IgD-negative memory B cell (primary cell): Measurements from ENCODE around the gene PIK3R6. TPM values are rescaled to one million over a fixed set of nuclear protein-coding genes. Genes with fewer than 3 reads are reported as not detected.
A peak's percentile ranks its signal among the peaks of the same experiment; 100 is the strongest.
"Not testable (repeated sequence)": the region's sequence is repeated elsewhere in the genome, so short reads cannot be mapped to it uniquely, and the experiment has no call there.

Experiments used
- H3K27ac Mint-ChIP-seq, 3 donors: one replicate each; pipeline ENCODE4 v1.8.0; 2020 to 2022; ENCODE audit warnings: mild to moderate bottlenecking in 3 of 3, mixed read lengths in 3 of 3, moderate library complexity in 1 of 3
- H3K27me3 Mint-ChIP-seq: one replicate; pipeline ENCODE4 v1.8.0; 2021; ENCODE audit warnings: mixed read lengths
- H3K36me3 Mint-ChIP-seq: one replicate; pipeline ENCODE4 v1.8.0; 2020; ENCODE audit warnings: mild to moderate bottlenecking, mixed read lengths
- H3K4me1 Mint-ChIP-seq, 3 donors: one replicate each; pipeline ENCODE4 v1.8.0; 2020 to 2022; ENCODE audit warnings: mixed read lengths in 3 of 3, mild to moderate bottlenecking in 1 of 3
- H3K4me3 Mint-ChIP-seq, 4 donors: one replicate each; pipeline ENCODE4 v1.8.0; 2020 to 2022; ENCODE audit warnings: mild to moderate bottlenecking in 4 of 4, mixed read lengths in 4 of 4, moderate library complexity in 3 of 4
- H3K9me3 Mint-ChIP-seq, 3 donors: one replicate each; pipeline ENCODE4 v1.8.0; 2020 to 2021; ENCODE audit warnings: mixed read lengths in 3 of 3, mild to moderate bottlenecking in 1 of 3
- polyA plus RNA-seq: library from polyadenylated mRNA; unstranded; fragments of 300-500 nt; fragmentation: Illumina TruSeq; gene quantifications from one replicate; pipeline ENCODE4 v1.2.3, GENCODE V29; 2021

Gene PIK3R6
- polyA plus RNA-seq, 1 donor from 2014 or later, result 7.7 TPM

DNA sequence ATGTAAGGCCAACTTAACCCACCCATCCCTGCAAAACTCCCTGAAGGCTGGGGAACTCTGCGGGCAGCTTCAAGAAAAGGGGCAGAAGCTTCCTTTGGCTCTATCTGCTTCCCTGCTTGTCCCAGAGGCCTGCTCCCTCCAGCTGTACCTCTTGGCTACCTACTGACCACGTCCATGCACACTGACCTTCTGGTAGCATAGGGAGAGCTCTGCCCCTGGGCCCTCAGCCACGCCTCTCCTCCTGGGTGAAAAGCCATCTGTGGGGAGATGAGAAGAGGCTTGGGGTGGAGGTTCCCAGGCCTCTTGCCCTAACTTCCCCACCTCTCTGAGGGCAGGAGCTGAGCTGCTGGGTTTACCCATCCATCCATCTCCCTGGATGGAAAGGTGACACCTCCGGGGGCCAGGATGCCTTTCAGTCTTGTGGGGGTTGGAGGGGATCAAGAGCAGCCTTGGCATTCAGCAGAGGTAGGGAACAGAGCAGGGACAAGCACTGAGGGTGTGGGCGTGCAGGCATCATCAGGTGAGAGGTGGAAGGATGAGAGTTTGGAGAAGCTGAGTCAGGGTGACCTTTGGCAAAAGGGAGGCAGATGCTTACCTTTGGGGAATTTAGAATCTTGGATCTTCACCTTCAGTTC, 45.0 kb downstream of the PIK3R6 start:
- no peaks in the 10 kb centered on the region for H3K27me3 Mint-ChIP-seq
- no peak overlapping the region for H3K27ac Mint-ChIP-seq
- H3K36me3 Mint-ChIP-seq, result peaks cover 2% of the 10 kb centered on the region
- H3K9me3 Mint-ChIP-seq, result peaks cover 0 to 1% (median 0%) of the 10 kb centered on the region in 3 donors
- H3K4me1 Mint-ChIP-seq, result no peaks in the 10 kb centered on the region
- peak overlapping the region in 1 of 4 donors; percentile 55 for H3K4me3 Mint-ChIP-seq

DNA sequence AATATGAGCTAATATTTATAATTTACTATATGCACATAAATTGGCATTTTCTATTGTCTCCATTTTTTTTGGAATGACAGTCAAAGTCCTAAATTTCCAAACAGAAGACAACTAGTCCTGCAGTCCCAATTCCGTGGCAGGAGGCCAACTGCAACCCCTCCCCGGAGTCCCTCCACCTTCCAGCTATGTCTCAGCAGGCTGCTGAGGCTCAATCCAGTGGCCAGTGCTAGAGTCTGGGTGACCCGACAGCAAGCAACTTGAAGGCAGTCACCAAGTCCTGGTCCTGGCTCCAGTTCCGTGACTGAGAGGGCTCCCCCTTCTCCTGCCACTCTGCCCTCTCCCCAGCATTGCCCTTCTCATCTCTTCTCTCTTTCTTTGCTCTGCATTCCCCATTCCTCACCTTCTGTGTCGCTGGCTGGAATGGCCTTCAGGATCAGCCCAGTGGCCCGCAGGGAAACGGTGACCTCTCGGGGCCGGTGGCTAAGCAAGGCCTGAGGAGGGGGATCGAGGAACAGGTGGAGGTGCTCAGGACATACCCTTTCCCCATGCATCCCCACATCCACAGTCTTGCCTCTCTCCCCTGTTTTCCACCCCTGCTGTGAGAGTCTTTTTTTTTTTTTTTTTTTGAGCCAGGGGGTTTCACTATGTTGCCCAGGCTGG, 45.9 kb downstream of the PIK3R6 start:
- peaks cover 0 to 1% (median 0%) of the 10 kb centered on the region in 3 donors for H3K9me3 Mint-ChIP-seq
- no peaks in the 10 kb centered on the region for H3K4me1 Mint-ChIP-seq
- H3K27ac Mint-ChIP-seq, result no peak overlapping the region
- peaks cover 2% of the 10 kb centered on the region for H3K36me3 Mint-ChIP-seq
- H3K4me3 Mint-ChIP-seq, result no peak overlapping the region
- no peaks in the 10 kb centered on the region for H3K27me3 Mint-ChIP-seq

DNA sequence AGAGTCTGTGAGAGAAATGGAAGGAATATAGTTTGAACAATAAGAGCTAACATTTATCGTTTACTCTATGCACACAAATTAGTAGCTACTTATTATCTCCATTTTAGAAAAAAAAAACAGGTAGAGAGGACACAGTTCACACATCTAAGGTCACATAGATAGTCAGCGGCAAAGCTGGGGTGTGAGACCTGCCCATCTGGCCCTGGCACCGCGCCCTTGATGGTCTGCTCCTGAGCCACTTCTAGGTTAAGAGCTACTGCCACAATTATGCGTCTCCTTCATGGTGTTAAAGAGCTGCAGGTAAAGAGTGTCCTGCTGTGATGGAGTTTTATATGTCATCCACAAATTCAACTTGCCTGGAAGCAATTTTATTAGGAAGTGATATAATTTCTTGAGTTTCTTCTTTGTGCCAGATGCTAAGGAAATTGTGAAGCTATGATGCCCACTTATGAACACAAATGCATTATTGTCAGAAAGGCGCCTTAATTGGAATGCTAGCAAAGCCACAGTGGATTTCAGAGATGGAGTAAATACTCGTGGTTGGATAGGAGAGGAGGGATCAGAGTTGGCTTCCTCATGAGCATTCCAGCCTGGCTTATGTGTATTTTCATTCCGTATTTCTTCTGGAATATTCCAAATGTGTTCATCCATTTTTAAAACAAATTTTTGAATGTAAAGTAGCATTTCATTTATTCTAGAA, 47.0 kb downstream of the PIK3R6 start:
- Mint-ChIP-seq H3K27me3 (no peaks in the 10 kb centered on the region), H3K27ac (no peak overlapping the region), H3K9me3 (peaks cover 0 to 1% (median 0%) of the 10 kb centered on the region in 3 donors), H3K4me3 (no peak overlapping the region), H3K4me1 (no peaks in the 10 kb centered on the region), H3K36me3 (peaks cover 2% of the 10 kb centered on the region)

DNA sequence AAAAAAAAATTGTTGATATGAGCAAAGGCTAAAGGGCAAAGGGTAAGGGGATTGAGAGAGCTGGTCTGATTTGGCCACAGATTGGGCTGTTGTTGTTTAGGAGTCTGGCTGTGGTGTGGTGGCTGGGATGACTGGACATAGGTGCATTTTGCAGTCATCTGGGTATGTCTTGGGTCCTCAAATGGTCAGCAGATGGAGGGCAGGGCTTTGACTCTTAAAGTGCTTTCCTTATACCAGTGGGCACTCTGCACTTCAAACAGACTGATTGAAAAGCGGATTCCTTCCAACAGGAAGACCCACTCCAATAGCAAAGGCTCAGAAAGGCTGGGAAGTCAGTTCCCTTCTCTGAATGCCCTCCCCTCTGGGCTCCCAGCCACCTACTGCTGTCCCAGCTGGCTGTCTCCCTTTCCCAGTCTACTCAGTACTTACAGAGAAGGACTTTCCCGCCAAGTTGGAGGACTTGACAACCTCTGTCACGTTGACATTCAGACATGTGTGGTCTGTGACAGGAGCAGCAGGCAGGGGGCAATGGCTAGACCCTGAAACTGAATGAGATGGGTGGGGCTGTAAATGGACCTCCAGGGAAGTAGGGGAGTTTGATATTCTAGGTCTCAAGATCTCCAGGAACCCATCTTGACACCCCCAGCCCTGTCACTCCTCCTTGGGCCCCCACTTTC, 48.7 kb downstream of the PIK3R6 start:
- Mint-ChIP-seq H3K4me3 (peak overlapping the region in 1 of 4 donors; percentile 56), H3K27me3 (peaks cover 1% of the 10 kb centered on the region), H3K36me3 (peaks cover 7% of the 10 kb centered on the region), H3K27ac (no peak overlapping the region), H3K4me1 (no peaks in the 10 kb centered on the region), H3K9me3 (peaks cover 0 to 4% (median 0%) of the 10 kb centered on the region in 3 donors)

DNA sequence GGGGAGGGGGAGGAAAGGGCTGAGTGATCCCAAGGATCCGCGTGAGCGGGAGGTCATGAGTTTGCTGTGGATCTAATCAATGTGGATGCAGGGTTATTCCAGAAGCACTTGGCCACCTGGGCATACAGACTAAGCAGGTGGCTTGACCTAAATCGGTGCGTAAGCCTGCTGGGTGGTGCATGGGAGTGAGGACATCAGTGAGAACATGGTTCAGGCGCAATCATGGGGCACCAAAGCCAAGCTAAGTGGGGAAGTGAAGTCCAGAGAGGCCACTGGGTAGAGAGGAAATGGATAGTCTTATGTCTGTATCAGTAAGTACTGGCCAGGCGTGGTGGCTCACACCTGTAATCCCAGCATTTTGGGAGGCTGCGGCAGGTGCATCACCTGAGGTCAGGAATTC, 49.4 kb downstream of the PIK3R6 start:
- Mint-ChIP-seq H3K27me3 (peaks cover 1% of the 10 kb centered on the region), H3K4me1 (no peaks in the 10 kb centered on the region), H3K27ac (peak overlapping the region in 1 of 3 donors; percentile 3), H3K9me3 (peaks cover 1 to 4% (median 3%) of the 10 kb centered on the region in 3 donors), H3K4me3 (no peak overlapping the region), H3K36me3 (peaks cover 10% of the 10 kb centered on the region)

DNA sequence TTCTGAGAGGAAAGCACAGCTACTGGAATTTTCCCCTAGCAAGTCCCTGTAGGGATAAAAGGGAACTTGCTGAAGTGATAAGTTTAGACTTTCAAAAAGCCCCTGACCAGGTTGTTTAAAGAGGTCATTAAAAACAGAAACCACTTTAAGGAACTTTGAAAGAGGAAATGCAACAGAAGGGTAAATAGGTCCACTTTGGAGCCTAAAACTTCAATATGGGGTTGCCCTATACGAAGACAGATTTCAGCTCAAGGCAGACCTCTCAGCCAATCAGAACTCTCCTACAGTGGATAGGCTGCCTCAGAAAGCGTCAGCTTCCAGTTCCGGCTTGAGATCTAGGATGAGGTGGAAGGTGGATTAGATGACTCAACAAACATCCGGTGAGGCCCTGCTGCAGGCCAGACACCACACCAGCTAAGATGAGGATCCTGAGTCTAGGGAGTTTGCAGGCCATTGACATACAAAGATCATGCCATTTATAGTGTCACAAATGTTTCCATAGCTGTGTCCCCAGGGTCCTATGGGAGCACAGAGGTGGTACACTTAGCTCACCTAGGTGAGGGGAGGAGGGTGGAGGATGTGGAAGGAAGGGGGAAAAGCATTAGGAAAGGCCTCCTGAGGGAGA, 60.4 kb downstream of the PIK3R6 start:
- H3K27me3 Mint-ChIP-seq, result peaks cover 3% of the 10 kb centered on the region
- H3K9me3 Mint-ChIP-seq, result peaks cover 2 to 17% (median 12%) of the 10 kb centered on the region in 3 donors
- peaks cover 26 to 34% (median 33%) of the 10 kb centered on the region in 3 donors for H3K4me1 Mint-ChIP-seq
- H3K27ac Mint-ChIP-seq, result peak overlapping the region; percentile 97 to 99 (median 98)
- peaks cover 12% of the 10 kb centered on the region for H3K36me3 Mint-ChIP-seq
- peak overlapping the region; percentile 56 to 90 (median 86) for H3K4me3 Mint-ChIP-seq

DNA sequence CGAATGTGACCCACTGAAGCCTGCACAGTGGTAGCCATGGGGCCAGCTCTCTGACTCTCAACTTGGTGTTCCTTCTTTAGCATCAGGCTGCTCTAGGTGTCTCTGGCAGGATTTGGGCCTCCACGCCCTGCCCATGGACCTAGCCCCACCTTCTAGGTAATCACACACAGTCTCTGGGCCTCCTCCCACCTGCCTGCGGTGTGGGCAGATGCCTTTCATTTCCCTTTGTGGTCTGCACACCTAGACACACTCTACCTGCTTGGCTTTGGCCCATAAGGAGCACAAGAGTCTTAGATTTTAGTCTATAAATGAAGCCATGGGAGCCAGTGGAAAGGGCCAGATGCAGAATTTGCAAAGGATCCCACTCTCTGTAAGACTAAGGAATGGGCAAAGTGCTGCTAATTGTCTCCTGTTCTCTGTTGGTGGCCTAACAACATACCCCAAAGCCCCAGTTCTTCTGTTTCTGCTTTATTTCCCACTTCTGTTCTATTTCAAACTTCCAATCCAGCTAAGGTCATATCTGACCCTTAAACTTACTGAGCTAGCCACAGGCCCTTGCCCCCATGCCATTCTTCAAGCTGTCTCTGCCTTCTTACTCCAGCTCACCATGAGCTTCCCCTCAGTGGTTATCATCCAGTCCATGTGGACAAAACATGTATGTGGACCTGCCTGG, 61.1 kb downstream of the PIK3R6 start:
- peaks cover 2 to 12% (median 11%) of the 10 kb centered on the region in 3 donors for H3K9me3 Mint-ChIP-seq
- H3K4me1 Mint-ChIP-seq, result peaks cover 26 to 34% (median 33%) of the 10 kb centered on the region in 3 donors
- peak overlapping the region in 3 of 4 donors; percentile 83 to 90 (median 88) for H3K4me3 Mint-ChIP-seq
- peaks cover 12% of the 10 kb centered on the region for H3K36me3 Mint-ChIP-seq
- H3K27me3 Mint-ChIP-seq, result peaks cover 3% of the 10 kb centered on the region
- H3K27ac Mint-ChIP-seq, result peak overlapping the region; percentile 97 to 99 (median 98)

DNA sequence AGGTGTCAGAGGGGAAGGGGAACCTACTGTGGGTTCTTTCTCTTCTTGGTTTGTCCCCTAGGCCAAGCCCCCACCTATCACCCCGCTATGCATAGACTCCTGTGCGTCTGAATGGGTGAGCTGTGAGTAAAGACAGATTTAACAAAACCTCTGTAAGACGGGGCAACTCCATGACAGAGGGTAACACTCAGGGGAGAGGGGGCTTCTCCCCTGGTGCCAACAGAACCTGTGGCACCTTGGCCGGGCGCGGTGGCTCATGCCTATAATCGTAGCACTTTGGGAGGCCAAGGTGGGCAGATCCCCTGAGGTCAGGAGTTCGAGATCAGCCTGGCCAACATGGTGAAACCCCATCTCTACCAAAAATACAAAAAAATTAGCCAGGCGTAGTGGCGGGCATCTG, 62.1 kb downstream of the PIK3R6 start:
- Mint-ChIP-seq H3K4me1 (peaks cover 30 to 34% (median 33%) of the 10 kb centered on the region in 3 donors), H3K4me3 (peak overlapping the region in 2 of 4 donors; percentile 83 to 90), H3K36me3 (peaks cover 13% of the 10 kb centered on the region), H3K27ac (peak overlapping the region in 2 of 3 donors; percentile 98 to 99), H3K9me3 (peaks cover 2 to 12% (median 9%) of the 10 kb centered on the region in 3 donors)
- H3K27me3 Mint-ChIP-seq, result not testable (repeated sequence)

DNA sequence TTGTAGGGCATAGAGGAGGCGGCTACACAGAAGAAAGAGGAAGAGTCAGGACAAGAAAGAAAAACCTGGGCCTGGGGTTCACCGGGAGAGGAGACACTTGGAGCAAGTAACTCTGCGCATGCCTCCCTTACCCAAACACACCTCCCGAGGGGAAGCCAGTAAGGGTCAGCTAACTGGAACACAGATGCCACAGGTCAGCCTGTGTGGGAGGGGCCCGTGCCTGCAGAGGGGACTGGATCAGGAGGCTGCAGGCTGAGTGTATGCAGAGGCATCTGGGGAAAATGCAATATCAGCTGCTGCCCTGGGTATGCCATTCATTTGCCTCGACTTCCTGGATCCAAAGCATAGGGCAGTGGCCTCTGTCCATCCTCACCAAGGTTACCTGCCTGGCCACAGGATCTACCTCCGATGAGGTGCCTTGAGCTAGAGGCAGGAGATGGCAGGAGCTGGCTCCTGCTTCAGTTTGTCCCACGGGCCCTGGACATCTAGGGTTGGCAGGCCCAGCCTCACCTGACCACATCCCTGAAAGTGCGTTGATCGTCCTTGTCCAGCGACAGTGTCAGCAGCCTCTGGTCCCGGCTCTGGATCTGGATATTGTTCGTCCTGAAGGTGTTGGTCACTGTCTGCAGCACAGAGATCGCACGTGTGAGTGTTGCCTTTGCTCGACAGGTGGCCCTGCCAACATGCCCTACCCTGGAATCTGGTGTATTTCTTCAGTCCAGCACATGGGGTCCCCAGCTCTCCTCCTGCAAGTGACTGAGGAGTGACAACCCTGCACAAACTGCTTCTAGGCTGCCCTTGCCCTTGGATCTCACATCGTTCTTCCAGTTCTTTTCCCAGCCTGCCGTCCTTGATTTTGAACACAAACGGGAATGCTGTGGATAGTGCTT, 63.7 kb downstream of the PIK3R6 start:
- Mint-ChIP-seq H3K4me1 (peaks cover 30 to 34% (median 33%) of the 10 kb centered on the region in 3 donors), H3K4me3 (no peak overlapping the region), H3K36me3 (peaks cover 9% of the 10 kb centered on the region), H3K27me3 (peaks cover 3% of the 10 kb centered on the region), H3K27ac (peak overlapping the region in 2 of 3 donors; percentile 31 to 45), H3K9me3 (peaks cover 2 to 9% (median 5%) of the 10 kb centered on the region in 3 donors)

DNA sequence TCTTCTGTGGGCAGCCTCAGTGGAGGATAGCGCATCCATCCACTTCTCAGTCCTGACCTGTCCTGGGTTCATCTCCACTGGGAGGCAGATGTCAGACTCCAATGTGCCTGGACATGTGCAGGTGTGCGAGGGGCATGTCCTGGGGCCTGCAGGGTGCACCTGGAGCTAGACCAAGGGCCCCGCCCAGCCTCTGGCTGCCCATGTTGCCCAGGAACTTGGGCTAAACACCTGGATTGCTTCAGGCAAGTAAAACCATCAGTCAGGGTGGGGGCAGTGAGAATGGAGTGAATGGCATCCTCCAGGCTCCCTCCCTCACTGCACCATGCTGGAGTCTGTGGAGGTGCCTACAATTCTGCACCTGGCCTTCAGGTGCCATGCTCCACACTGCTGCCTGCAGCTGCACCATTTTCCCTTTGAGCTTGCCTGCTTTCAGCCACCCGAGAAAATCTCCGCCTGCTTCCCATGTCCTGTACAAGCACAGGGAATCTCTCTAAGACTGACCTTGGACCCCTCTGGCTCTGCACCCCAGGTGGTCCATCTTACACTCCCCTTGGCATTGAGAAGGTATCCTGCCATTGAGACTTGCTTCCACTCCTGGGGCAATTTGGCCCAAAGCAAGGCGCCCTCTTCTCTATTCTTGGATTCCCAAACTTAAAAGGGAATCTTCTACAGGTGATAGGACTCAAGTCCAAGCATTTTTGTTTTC, 66.2 kb downstream of the PIK3R6 start:
- Mint-ChIP-seq H3K4me3 (no peak overlapping the region), H3K36me3 (peaks cover 4% of the 10 kb centered on the region), H3K9me3 (no peaks in the 10 kb centered on the region), H3K4me1 (peaks cover 11 to 13% (median 11%) of the 10 kb centered on the region in 3 donors), H3K27ac (no peak overlapping the region), H3K27me3 (no peaks in the 10 kb centered on the region)

DNA sequence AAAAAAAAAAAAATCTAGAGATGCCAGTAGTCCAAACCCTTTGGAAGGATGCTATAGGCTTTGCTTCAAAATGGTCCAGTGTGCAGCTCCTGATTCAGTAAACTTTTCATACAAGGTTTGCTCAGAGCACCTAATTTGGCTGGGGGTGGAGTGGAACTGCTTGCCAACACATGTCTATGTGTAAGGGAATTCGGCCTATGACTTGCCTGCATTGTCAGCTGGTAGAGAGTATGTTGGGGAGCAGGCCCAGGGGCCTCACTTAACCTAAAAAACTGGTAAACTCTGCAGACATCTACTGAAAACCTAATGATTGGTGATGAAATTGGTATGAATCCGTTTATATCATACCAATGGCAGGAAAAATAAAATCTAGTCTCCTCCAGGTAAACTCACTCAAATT, 66.8 kb downstream of the PIK3R6 start:
- peaks cover 4% of the 10 kb centered on the region for H3K36me3 Mint-ChIP-seq
- H3K9me3 Mint-ChIP-seq, result no peaks in the 10 kb centered on the region
- H3K27me3 Mint-ChIP-seq, result no peaks in the 10 kb centered on the region
- no peak overlapping the region for H3K4me3 Mint-ChIP-seq
- H3K4me1 Mint-ChIP-seq, result peaks cover 5 to 8% (median 7%) of the 10 kb centered on the region in 3 donors
- H3K27ac Mint-ChIP-seq, result peak overlapping the region in 1 of 3 donors; percentile 39

DNA sequence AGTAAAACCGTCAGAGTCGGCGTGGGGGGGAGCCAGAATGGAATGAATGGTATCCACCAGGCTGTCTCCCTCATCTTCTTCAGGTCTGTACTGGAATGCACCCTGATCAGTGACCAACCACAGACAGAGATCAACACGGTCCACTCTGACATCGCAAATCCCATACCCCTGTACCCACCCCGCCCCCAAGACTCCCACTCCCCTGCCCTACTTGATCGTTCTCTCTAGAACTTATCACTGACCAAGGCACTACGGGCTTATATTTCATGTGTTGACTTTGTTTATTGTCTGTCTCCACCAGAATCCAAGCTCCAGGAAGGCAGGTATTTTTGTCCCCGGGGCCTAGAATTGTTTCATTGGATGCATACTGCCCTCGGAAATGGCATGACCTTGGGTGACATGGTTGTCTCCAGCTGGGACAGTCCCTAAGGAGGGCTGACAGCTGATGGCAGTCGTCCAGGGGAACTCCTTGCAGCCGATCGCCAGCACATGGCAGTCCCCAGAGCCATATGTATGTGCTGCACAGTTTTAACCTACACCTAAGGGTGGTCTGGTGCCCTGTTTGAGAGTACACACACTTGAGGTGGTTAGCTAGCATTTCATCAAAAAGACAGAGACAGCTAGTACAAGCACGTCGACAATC, 67.8 kb downstream of the PIK3R6 start:
- peak overlapping the region in 1 of 3 donors; percentile 62 for H3K27ac Mint-ChIP-seq
- peaks cover 2 to 5% (median 3%) of the 10 kb centered on the region in 3 donors for H3K4me1 Mint-ChIP-seq
- no peaks in the 10 kb centered on the region for H3K27me3 Mint-ChIP-seq
- H3K36me3 Mint-ChIP-seq, result peaks cover 4% of the 10 kb centered on the region
- no peaks in the 10 kb centered on the region for H3K9me3 Mint-ChIP-seq
- H3K4me3 Mint-ChIP-seq, result no peak overlapping the region
